Endothelial cell (in vitro differentiated cells): ENCODE measurements around the gene API5. TPM values are rescaled to one million over a fixed set of nuclear protein-coding genes. Genes with fewer than 3 reads are reported as not detected.
"Not testable (repeated sequence)": the region's sequence is repeated elsewhere in the genome, so short reads cannot be mapped to it uniquely, and the experiment has no call there.

Source experiments
- DNase-seq: peaks from one replicate; pipeline ENCODE4 v3.0.0; 2021; ENCODE audit warnings: low spot score
- H3K27ac Mint-ChIP-seq: one replicate; pipeline ENCODE4 v1.8.0; 2021; ENCODE audit warnings: mixed read lengths, inconsistent platforms; ENCODE audit not compliant: unreplicated experiment
- H3K27me3 Mint-ChIP-seq: one replicate; pipeline ENCODE4 v1.8.0; 2021; ENCODE audit warnings: mild to moderate bottlenecking, moderate library complexity, mixed read lengths, inconsistent platforms; ENCODE audit not compliant: unreplicated experiment
- H3K36me3 Mint-ChIP-seq: one replicate; pipeline ENCODE4 v1.8.0; 2021; ENCODE audit warnings: mild to moderate bottlenecking, low read depth, mixed read lengths, inconsistent platforms; ENCODE audit not compliant: unreplicated experiment
- H3K4me1 Mint-ChIP-seq: one replicate; pipeline ENCODE4 v1.8.0; 2021; ENCODE audit warnings: mild to moderate bottlenecking, mixed read lengths, inconsistent platforms; ENCODE audit not compliant: unreplicated experiment
- H3K4me3 Mint-ChIP-seq: one replicate; pipeline ENCODE4 v1.8.0; 2021; ENCODE audit warnings: mild to moderate bottlenecking, mixed read lengths, inconsistent platforms; ENCODE audit not compliant: unreplicated experiment
- H3K9me3 Mint-ChIP-seq: one replicate; pipeline ENCODE4 v1.8.0; 2021; ENCODE audit warnings: mixed read lengths, inconsistent platforms; ENCODE audit not compliant: unreplicated experiment
- total RNA-seq: library from RNA; stranded (reverse); fragmentation: NEBNext Ultra II Directional; extraction: Animal tissue kit (Norgen Biotek cat#: 25700); gene quantifications from one replicate; pipeline ENCODE4 v1.2.1, GENCODE V29; 2021; ENCODE audit not compliant: unreplicated experiment
- TF ChIP-seq, protein P1 (sequence below): fragments of 200-600 bp; sonication (generic); IDR thresholded peaks from one replicate; pipeline ENCODE4 v1.5.0; 2021; ENCODE audit warnings: antibody characterized with exemption; ENCODE audit not compliant: unreplicated experiment

The API5 gene
- total RNA-seq, 1 donor from 2014 or later, result 92.9 TPM

GRCh38 chr11:43328482-43328881 is 16.7 kb downstream of the API5 start:
- H3K27me3 Mint-ChIP-seq, result no peaks in the 10 kb centered on the region
- no peak overlapping the region for H3K27ac Mint-ChIP-seq
- DNase-seq, result no peak
- peaks cover 26% of the 10 kb centered on the region for H3K36me3 Mint-ChIP-seq
- H3K4me3 Mint-ChIP-seq, result no peak overlapping the region
- H3K4me1 Mint-ChIP-seq, result no peaks in the 10 kb centered on the region
- TF ChIP-seq, protein P1, sequence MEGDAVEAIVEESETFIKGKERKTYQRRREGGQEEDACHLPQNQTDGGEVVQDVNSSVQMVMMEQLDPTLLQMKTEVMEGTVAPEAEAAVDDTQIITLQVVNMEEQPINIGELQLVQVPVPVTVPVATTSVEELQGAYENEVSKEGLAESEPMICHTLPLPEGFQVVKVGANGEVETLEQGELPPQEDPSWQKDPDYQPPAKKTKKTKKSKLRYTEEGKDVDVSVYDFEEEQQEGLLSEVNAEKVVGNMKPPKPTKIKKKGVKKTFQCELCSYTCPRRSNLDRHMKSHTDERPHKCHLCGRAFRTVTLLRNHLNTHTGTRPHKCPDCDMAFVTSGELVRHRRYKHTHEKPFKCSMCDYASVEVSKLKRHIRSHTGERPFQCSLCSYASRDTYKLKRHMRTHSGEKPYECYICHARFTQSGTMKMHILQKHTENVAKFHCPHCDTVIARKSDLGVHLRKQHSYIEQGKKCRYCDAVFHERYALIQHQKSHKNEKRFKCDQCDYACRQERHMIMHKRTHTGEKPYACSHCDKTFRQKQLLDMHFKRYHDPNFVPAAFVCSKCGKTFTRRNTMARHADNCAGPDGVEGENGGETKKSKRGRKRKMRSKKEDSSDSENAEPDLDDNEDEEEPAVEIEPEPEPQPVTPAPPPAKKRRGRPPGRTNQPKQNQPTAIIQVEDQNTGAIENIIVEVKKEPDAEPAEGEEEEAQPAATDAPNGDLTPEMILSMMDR, result no peak
- no peaks in the 10 kb centered on the region for H3K9me3 Mint-ChIP-seq

DNA sequence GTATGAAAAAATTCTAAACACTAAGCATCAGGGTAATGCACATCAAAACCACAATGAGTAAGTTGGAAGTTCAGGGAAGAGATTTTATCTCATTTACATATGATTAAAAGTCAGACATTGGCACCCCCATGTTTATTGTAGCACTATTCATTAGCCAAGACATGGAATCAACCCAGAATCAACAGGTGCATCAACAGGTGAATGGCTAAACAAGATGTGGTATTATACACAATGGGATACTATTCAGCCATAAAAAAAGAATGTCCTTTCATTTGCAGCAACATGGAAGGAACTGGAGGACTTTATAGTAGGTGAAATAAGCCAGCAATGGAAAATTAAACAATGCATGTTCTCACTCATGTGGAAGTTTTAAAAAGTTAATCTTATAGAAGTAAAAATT is 29.4 kb downstream of the API5 start:
- H3K4me3 Mint-ChIP-seq, result no peak overlapping the region
- H3K4me1 Mint-ChIP-seq, result no peaks in the 10 kb centered on the region
- no peaks in the 10 kb centered on the region for H3K27me3 Mint-ChIP-seq
- no peak for DNase-seq
- no peak overlapping the region for H3K27ac Mint-ChIP-seq
- no peaks in the 10 kb centered on the region for H3K9me3 Mint-ChIP-seq
- peaks cover 12% of the 10 kb centered on the region for H3K36me3 Mint-ChIP-seq
- TF ChIP-seq, protein P1, result no peak

DNA sequence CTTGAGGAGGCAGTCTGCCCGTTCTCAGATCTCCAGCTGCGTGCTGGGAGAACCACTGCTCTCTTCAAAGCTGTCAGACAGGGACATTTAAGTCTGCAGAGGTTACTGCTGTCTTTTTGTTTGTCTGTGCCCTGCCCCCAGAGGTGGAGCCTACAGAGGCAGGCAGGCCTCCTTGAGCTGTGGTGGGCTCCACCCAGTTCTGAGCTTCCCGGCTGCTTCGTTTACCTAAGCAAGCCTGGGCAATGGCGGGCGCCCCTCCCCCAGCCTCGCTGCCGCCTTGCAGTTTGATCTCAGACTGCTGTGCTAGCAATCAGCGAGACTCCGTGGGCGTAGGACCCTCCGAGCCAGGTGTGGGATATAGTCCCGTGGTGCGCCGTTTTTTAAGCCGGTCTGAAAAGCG is 39.6 kb downstream of the API5 start:
- H3K9me3 Mint-ChIP-seq, H3K4me1 Mint-ChIP-seq, H3K36me3 Mint-ChIP-seq, H3K27ac Mint-ChIP-seq, H3K4me3 Mint-ChIP-seq, H3K27me3 Mint-ChIP-seq: not testable (repeated sequence)
- DNase-seq, result peak; percentile 8

DNA sequence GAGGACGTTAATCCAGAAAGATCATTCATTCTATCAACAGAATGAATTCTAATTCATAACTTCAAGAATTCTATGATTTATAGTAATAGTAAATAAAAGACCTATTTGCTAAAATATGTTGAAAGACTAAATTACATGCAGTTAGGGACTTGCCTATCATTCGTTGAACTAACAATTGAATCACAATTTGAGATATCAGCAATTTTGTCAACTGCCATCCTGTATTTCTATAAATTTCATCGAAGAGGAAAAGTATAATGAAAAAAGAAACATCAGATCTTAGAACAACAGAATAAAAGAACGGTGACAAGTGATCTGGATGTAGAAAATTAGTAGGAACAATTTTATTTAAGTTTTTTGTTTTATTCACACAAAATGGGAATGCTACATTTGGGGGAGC is 42.5 kb downstream of the API5 start:
- no peak overlapping the region for H3K4me3 Mint-ChIP-seq
- peaks cover 7% of the 10 kb centered on the region for H3K27me3 Mint-ChIP-seq
- TF ChIP-seq, protein P1, result no peak
- H3K9me3 Mint-ChIP-seq, result no peaks in the 10 kb centered on the region
- peaks cover 7% of the 10 kb centered on the region for H3K4me1 Mint-ChIP-seq
- H3K36me3 Mint-ChIP-seq, result peaks cover 8% of the 10 kb centered on the region
- no peak for DNase-seq
- no peak overlapping the region for H3K27ac Mint-ChIP-seq

- peaks cover 22% of the 10 kb centered on the region for H3K4me1 Mint-ChIP-seq
- no peak overlapping the region for H3K27ac Mint-ChIP-seq
- no peaks in the 10 kb centered on the region for H3K9me3 Mint-ChIP-seq
- peaks cover 14% of the 10 kb centered on the region for H3K36me3 Mint-ChIP-seq
- no peak overlapping the region for H3K4me3 Mint-ChIP-seq
- no peak for DNase-seq
- TF ChIP-seq, protein P1, result no peak
- H3K27me3 Mint-ChIP-seq, result peaks cover 14% of the 10 kb centered on the region
Observed at GRCh38 chr11:43356336-43356735, 44.5 kb downstream of the API5 start.
